Measurements from ENCODE around the gene LRG1. TPM values are rescaled to one million over a fixed set of nuclear protein-coding genes. Genes with fewer than 3 reads are reported as not detected.
A peak's percentile ranks its signal among the peaks of the same experiment; 100 is the strongest.

LRG1 gene
- not detected for polyA plus RNA-seq

- Mint-ChIP-seq H3K4me3 (no peak within 1 kb of the TSS), H3K27me3 (ENCODE audit: low read depth in 3 of 3) (peaks cover 0 to 4% (median 4%) of the 10 kb centered on the region in 3 donors)
Observed at GRCh38 chr19:4539693-4540581, at the start of gene LRG1. LRG1 (minus strand) TSS chr19:4540036; CDS start chr19:4540013, 23 bp downstream.

GRCh38 chr19:4588291-4588761 lies 48.5 kb upstream of the LRG1 start:
- Mint-ChIP-seq H3K27me3 (ENCODE audit: low read depth in 3 of 3) (peaks cover 8 to 25% (median 21%) of the 10 kb centered on the region in 3 donors), H3K36me3 (no peaks in the 10 kb centered on the region), H3K27ac (no peak overlapping the region), H3K9me3 (no peaks in the 10 kb centered on the region), H3K4me3 (no peak overlapping the region), H3K4me1 (no peaks in the 10 kb centered on the region)
- no peak for DNase-seq

More at GRCh38 chr19:4539693-4540581, at the start of gene LRG1:
- H3K36me3 Mint-ChIP-seq, result no peaks in the 10 kb centered on the region
- H3K9me3 Mint-ChIP-seq, result no peaks in the 10 kb centered on the region
- no peak for DNase-seq
- H3K4me1 Mint-ChIP-seq, result peaks cover 0 to 2% of the 10 kb centered on the region in 2 donors
- H3K27ac Mint-ChIP-seq, result no peak within 1 kb of the TSS

GRCh38 chr19:4587527-4587926 lies 47.7 kb upstream of the LRG1 start:
- Mint-ChIP-seq H3K27me3 (ENCODE audit: low read depth in 3 of 3) (peaks cover 10 to 25% (median 21%) of the 10 kb centered on the region in 3 donors), H3K9me3 (no peaks in the 10 kb centered on the region), H3K27ac (no peak overlapping the region), H3K36me3 (no peaks in the 10 kb centered on the region), H3K4me3 (no peak overlapping the region), H3K4me1 (peaks cover 0 to under 1% of the 10 kb centered on the region in 2 donors)
- no peak for DNase-seq

GRCh38 chr19:4586691-4587090 lies 46.9 kb upstream of the LRG1 start:
- H3K27ac Mint-ChIP-seq, result no peak overlapping the region
- H3K36me3 Mint-ChIP-seq, result no peaks in the 10 kb centered on the region
- H3K9me3 Mint-ChIP-seq, result peaks cover 0 to 2% (median 0%) of the 10 kb centered on the region in 6 donors
- DNase-seq, result no peak
- H3K27me3 Mint-ChIP-seq (ENCODE audit: low read depth in 3 of 3), result peaks cover 17 to 26% (median 23%) of the 10 kb centered on the region in 3 donors
- peaks cover 7 to 8% of the 10 kb centered on the region in 2 donors for H3K4me1 Mint-ChIP-seq
- no peak overlapping the region for H3K4me3 Mint-ChIP-seq

- H3K4me3 Mint-ChIP-seq, result no peak overlapping the region
Observed at GRCh38 chr19:4586245-4586644, 46.4 kb upstream of the LRG1 start.

GRCh38 chr19:4585556-4585955 lies 45.7 kb upstream of the LRG1 start:
- Mint-ChIP-seq H3K9me3 (peaks cover 0 to 2% (median 0%) of the 10 kb centered on the region in 6 donors), H3K4me1 (peaks cover 8 to 10% of the 10 kb centered on the region in 2 donors), H3K4me3 (peak overlapping the region in 1 of 5 donors; percentile 11), H3K36me3 (no peaks in the 10 kb centered on the region), H3K27me3 (ENCODE audit: low read depth in 3 of 3) (peaks cover 17 to 26% (median 17%) of the 10 kb centered on the region in 3 donors), H3K27ac (no peak overlapping the region)
- no peak for DNase-seq

More at GRCh38 chr19:4586245-4586644, 46.4 kb upstream of the LRG1 start:
- Mint-ChIP-seq H3K27me3 (ENCODE audit: low read depth in 3 of 3) (peaks cover 17 to 26% (median 20%) of the 10 kb centered on the region in 3 donors), H3K9me3 (peaks cover 0 to 2% (median 0%) of the 10 kb centered on the region in 6 donors), H3K27ac (no peak overlapping the region), H3K4me1 (peaks cover 7 to 8% of the 10 kb centered on the region in 2 donors), H3K36me3 (no peaks in the 10 kb centered on the region)
- DNase-seq, result no peak

GRCh38 chr19:4584670-4585460 lies 45.0 kb upstream of the LRG1 start:
- Mint-ChIP-seq H3K4me1 (peaks cover 8 to 10% of the 10 kb centered on the region in 2 donors), H3K36me3 (no peaks in the 10 kb centered on the region), H3K4me3 (no peak overlapping the region), H3K27ac (no peak overlapping the region), H3K27me3 (ENCODE audit: low read depth in 3 of 3) (peaks cover 14 to 28% (median 20%) of the 10 kb centered on the region in 3 donors), H3K9me3 (peaks cover 0 to 2% (median 0%) of the 10 kb centered on the region in 6 donors)
- DNase-seq, result no peak

- Mint-ChIP-seq H3K4me1 (peaks cover 8 to 10% of the 10 kb centered on the region in 2 donors), H3K9me3 (peaks cover 0 to 2% (median 0%) of the 10 kb centered on the region in 6 donors), H3K27me3 (ENCODE audit: low read depth in 3 of 3) (peaks cover 14 to 28% (median 22%) of the 10 kb centered on the region in 3 donors), H3K4me3 (no peak overlapping the region), H3K27ac (no peak overlapping the region), H3K36me3 (no peaks in the 10 kb centered on the region)
- no peak for DNase-seq
Observed at GRCh38 chr19:4583961-4584669, 44.3 kb upstream of the LRG1 start.

GRCh38 chr19:4582980-4583842 lies 43.4 kb upstream of the LRG1 start:
- Mint-ChIP-seq H3K27ac (no peak overlapping the region), H3K9me3 (peaks cover 0 to 2% (median 0%) of the 10 kb centered on the region in 6 donors), H3K27me3 (ENCODE audit: low read depth in 3 of 3) (peaks cover 16 to 29% (median 22%) of the 10 kb centered on the region in 3 donors), H3K4me1 (peaks cover 8 to 10% of the 10 kb centered on the region in 2 donors), H3K36me3 (no peaks in the 10 kb centered on the region), H3K4me3 (peak overlapping the region in 1 of 5 donors; percentile 17)
- no peak for DNase-seq

GRCh38 chr19:4581666-4582553 lies 42.1 kb upstream of the LRG1 start:
- peaks cover 8 to 10% of the 10 kb centered on the region in 2 donors for H3K4me1 Mint-ChIP-seq
- no peak overlapping the region for H3K27ac Mint-ChIP-seq
- peaks cover 0 to 2% (median 0%) of the 10 kb centered on the region in 6 donors for H3K9me3 Mint-ChIP-seq
- DNase-seq, result no peak
- H3K4me3 Mint-ChIP-seq, result peak overlapping the region; percentile 26 to 53 (median 46)
- H3K36me3 Mint-ChIP-seq, result no peaks in the 10 kb centered on the region
- H3K27me3 Mint-ChIP-seq (ENCODE audit: low read depth in 3 of 3), result peaks cover 14 to 23% (median 22%) of the 10 kb centered on the region in 3 donors

- Mint-ChIP-seq H3K4me1 (peaks cover 8 to 10% of the 10 kb centered on the region in 2 donors), H3K4me3 (peak overlapping the region in 1 of 5 donors; percentile 27), H3K36me3 (no peaks in the 10 kb centered on the region), H3K27ac (no peak overlapping the region), H3K9me3 (peaks cover 0 to 2% (median 0%) of the 10 kb centered on the region in 6 donors), H3K27me3 (ENCODE audit: low read depth in 3 of 3) (peaks cover 14 to 23% (median 22%) of the 10 kb centered on the region in 3 donors)
- no peak for DNase-seq
Observed at GRCh38 chr19:4580961-4581665, 41.3 kb upstream of the LRG1 start.
